Adrenal gland (tissue), 5 donors: ENCODE data around the gene PTPRO.

ENCODE experiments used
- CTCF ChIP-seq, 6 experiments: fragments of 450-650 bp in 4 of 6; fragments of 200-600 bp in 2 of 6; sonication (generic) in 1 of 6; IDR thresholded peaks; 1 replicate in 5 of 6; 2 replicates in 1 of 6; pipeline versions ENCODE4 v1.5.1 to v1.8.0; 2016 to 2021; ENCODE audit warnings: antibody characterized with exemption in 6 of 6, mild to moderate bottlenecking in 2 of 6, moderate library complexity in 1 of 6
- POLR2A ChIP-seq, 2 donors: fragments of 450-650 bp; IDR thresholded peaks; one replicate each; pipeline ENCODE4 v1.6.1; 2017; ENCODE audit warnings: antibody characterized with exemption in 2 of 2, mild to moderate bottlenecking in 2 of 2, moderate library complexity in 1 of 2
- donor health status: DM: no; HTN: no; CAD: no.

DNA sequence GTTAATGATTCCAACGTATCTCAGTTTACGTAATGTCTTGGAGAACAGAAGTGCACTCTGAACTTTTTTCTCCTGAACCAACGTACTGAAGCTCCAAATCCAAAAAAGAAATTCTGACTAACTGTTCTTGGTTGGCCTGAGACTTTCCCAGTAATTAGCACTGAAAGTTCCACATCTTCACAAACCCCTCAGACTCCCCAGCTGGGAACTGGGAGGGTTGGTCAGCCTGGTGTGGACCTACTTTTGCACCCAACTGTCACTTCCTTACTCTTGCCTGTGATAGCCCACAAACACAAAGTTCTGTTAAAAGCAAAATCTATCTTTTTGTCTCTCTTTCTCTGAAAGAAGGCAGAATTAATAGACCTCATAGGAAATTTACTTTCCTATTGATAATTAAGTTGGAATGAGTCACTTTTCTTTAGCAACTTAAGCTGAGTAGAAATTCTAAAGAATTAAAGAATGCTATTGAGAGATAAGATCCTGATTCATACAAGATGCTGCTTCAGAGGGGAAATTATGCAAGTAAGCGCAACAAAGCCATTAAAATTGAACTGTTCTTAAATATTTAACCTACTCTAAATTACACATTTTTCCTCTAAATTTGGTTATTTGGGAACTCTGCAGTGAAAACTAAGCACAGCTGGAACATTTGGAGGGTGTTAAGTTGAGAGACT is 311.8 kb downstream of the PTPRO start:
- no peak for TF ChIP-seq CTCF (IDR thresholded peaks at IDR 0.05)
- no peak for TF ChIP-seq POLR2A (IDR thresholded peaks at IDR 0.05)
